PC-9 (cell line): ENCODE data around the gene RNF223. TPM values are rescaled to one million over a fixed set of nuclear protein-coding genes. Genes with fewer than 3 reads are reported as not detected.

Source experiments
- BruUV-seq: library from RNA; stranded (reverse); fragments of 400-500 nt; replicated peaks from 2 replicates; lab custom pipeline; 2021; lab: Mats Ljungman, UMichigan
- CTCF ChIA-PET: fragments of 300-600 bp; sonication (Branson Sonifier 250); formaldehyde crosslinking; loops from one replicate; lab custom pipeline; 2022; ENCODE audit warnings: antibody characterized with exemption; lab: Charles Lee
- POLR2A ChIA-PET: fragments of 300-600 bp; sonication (Branson Sonifier 250); formaldehyde crosslinking; loops from one replicate; lab custom pipeline; 2022; ENCODE audit warnings: antibody characterized with exemption; ENCODE audit not compliant: unreplicated experiment; lab: Charles Lee
- DNase-seq, 2 experiments: peaks; one replicate each; pipeline versions ENCODE4 v3.0.0 to v3.0.0-alpha.2; 2015 to 2022; ENCODE audit warnings: mixed read lengths in 1 of 2
- H2AFZ ChIP-seq: fragments of 200-600 bp; sonication (generic); 2 replicates; pipeline ENCODE4 v1.8.1; 2017; ENCODE audit warnings: antibody characterized with exemption
- H3F3A ChIP-seq: fragments of 200-600 bp; sonication (generic); 2 replicates; pipeline ENCODE4 v1.8.1; 2017; ENCODE audit warnings: antibody characterized with exemption, mild to moderate bottlenecking, low read depth; ENCODE audit not compliant: insufficient read depth
- H3K27ac ChIP-seq: fragments of 200-600 bp; sonication (generic); 2 replicates; pipeline ENCODE4 v1.6.1; 2016; ENCODE audit warnings: mixed run types
- H3K27me3 ChIP-seq: fragments of 200-600 bp; sonication (generic); 2 replicates; pipeline ENCODE4 v1.6.1; 2016; ENCODE audit warnings: low read depth, mixed run types; ENCODE audit not compliant: insufficient read depth
- H3K36me3 ChIP-seq: fragments of 200-600 bp; sonication (generic); 2 replicates; pipeline ENCODE4 v1.6.1; 2016; ENCODE audit warnings: low read depth, mixed run types
- H3K4me1 ChIP-seq: fragments of 200-600 bp; sonication (generic); replicated peaks from 2 replicates; pipeline ENCODE4 v1.6.1; 2016; ENCODE audit warnings: mixed run types; ENCODE audit not compliant: insufficient read depth
- H3K4me2 ChIP-seq: fragments of 200-600 bp; sonication (generic); 2 replicates; pipeline ENCODE4 v1.6.1; 2017; ENCODE audit warnings: mixed run types
- H3K4me3 ChIP-seq: fragments of 200-600 bp; sonication (generic); 2 replicates; pipeline ENCODE4 v1.6.1; 2016; ENCODE audit warnings: mixed run types
- H3K79me2 ChIP-seq: fragments of 200-600 bp; sonication (generic); 2 replicates; pipeline ENCODE4 v1.6.1; 2017; ENCODE audit warnings: low read depth, mixed run types
- H3K9me2 ChIP-seq: fragments of 200-600 bp; sonication (generic); 2 replicates; pipeline ENCODE4 v1.8.1; 2017; ENCODE audit warnings: mild to moderate bottlenecking; ENCODE audit not compliant: insufficient read depth
- H3K9me3 ChIP-seq: fragments of 200-600 bp; sonication (generic); 2 replicates; pipeline ENCODE4 v1.8.1; 2016; ENCODE audit warnings: low read depth; ENCODE audit not compliant: insufficient read depth
- H4K20me1 ChIP-seq: fragments of 200-600 bp; sonication (generic); 2 replicates; pipeline ENCODE4 v1.8.1; 2017; ENCODE audit not compliant: insufficient read depth
- EZH2 ChIP-seq: fragments of 200-600 bp; sonication (generic); IDR thresholded peaks from 2 replicates; pipeline ENCODE4 v1.8.0; 2017; ENCODE audit warnings: antibody characterized with exemption, low read depth
- intact Hi-C: fragments of 100-400 bp; cut with micrococcal nuclease; formaldehyde crosslinking; loops from one replicate; pipeline ENCODE4 v1.10.0; 2022; ENCODE audit not compliant: unreplicated experiment
- total RNA-seq: library from RNA; stranded (reverse); gene quantifications from 2 replicates; pipeline ENCODE4 v1.2.3, GENCODE V29; 2021
- TF ChIP-seq, protein P1 (sequence below): fragments of 200-600 bp; sonication (generic); conservative IDR thresholded peaks from 2 replicates; pipeline ENCODE4 v1.6.1; 2017; ENCODE audit warnings: mixed run types, antibody characterized with exemption, mild to moderate bottlenecking, moderate library complexity

Gene RNF223
- total RNA-seq, 1 experiment from 2014 or later = 3.6 TPM

DNA sequence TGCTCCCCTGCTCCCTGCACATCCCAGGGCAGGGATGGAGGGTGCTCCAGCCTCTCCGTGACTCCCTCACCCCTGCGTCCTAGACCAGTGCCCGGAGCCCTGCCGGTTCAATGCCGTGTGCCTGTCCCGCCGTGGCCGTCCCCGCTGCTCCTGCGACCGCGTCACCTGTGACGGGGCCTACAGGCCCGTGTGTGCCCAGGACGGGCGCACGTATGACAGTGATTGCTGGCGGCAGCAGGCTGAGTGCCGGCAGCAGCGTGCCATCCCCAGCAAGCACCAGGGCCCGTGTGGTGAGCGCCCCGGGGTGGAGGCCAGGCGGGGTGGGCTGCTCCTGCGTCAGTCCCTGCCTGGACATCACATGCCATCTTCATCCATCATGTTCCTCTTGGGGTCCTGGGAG lies 32.2 kb downstream of the RNF223 start:
- Histone ChIP-seq H3K9me3 (no peaks in the 10 kb centered on the region), H3K79me2 (no peaks in the 10 kb centered on the region), H3K9me2 (no peaks in the 10 kb centered on the region), H3K27me3 (no peaks in the 10 kb centered on the region), H3K36me3 (no peaks in the 10 kb centered on the region), H3K27ac (no peak overlapping the region), H2AFZ (no peak overlapping the region), H4K20me1 (peaks cover 51% of the 10 kb centered on the region), H3K4me1 (no peaks in the 10 kb centered on the region), H3K4me3 (no peak overlapping the region), H3K4me2 (no peak overlapping the region), H3F3A (peaks cover 9% of the 10 kb centered on the region; the same call in 1 of the 2 replicates)
- ChIA-PET POLR2A (no interaction called here), CTCF (no interaction called here)
- intact Hi-C loops = no loop called here
- no peak for TF ChIP-seq EZH2
- TF ChIP-seq, protein P1, sequence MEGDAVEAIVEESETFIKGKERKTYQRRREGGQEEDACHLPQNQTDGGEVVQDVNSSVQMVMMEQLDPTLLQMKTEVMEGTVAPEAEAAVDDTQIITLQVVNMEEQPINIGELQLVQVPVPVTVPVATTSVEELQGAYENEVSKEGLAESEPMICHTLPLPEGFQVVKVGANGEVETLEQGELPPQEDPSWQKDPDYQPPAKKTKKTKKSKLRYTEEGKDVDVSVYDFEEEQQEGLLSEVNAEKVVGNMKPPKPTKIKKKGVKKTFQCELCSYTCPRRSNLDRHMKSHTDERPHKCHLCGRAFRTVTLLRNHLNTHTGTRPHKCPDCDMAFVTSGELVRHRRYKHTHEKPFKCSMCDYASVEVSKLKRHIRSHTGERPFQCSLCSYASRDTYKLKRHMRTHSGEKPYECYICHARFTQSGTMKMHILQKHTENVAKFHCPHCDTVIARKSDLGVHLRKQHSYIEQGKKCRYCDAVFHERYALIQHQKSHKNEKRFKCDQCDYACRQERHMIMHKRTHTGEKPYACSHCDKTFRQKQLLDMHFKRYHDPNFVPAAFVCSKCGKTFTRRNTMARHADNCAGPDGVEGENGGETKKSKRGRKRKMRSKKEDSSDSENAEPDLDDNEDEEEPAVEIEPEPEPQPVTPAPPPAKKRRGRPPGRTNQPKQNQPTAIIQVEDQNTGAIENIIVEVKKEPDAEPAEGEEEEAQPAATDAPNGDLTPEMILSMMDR = no peak
- no TSS peak for BruUV-seq
- DNase-seq = no peak

DNA sequence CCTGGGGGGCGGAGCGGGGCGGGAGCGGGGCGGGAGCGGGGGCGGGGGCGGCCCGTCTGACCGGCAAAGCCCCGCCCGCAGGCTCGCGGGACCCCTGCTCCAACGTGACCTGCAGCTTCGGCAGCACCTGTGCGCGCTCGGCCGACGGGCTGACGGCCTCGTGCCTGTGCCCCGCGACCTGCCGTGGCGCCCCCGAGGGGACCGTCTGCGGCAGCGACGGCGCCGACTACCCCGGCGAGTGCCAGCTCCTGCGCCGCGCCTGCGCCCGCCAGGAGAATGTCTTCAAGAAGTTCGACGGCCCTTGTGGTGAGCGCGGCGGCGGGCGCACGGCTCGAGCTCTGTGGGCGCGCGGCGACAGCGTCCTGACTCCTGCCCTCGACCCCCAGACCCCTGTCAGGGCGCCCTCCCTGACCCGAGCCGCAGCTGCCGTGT lies 33.0 kb downstream of the RNF223 start:
- POLR2A ChIA-PET = no interaction called here
- H4K20me1 ChIP-seq = peaks cover 58% of the 10 kb centered on the region
- no peak for TF ChIP-seq EZH2
- TF ChIP-seq, protein P1 = no peak

DNA sequence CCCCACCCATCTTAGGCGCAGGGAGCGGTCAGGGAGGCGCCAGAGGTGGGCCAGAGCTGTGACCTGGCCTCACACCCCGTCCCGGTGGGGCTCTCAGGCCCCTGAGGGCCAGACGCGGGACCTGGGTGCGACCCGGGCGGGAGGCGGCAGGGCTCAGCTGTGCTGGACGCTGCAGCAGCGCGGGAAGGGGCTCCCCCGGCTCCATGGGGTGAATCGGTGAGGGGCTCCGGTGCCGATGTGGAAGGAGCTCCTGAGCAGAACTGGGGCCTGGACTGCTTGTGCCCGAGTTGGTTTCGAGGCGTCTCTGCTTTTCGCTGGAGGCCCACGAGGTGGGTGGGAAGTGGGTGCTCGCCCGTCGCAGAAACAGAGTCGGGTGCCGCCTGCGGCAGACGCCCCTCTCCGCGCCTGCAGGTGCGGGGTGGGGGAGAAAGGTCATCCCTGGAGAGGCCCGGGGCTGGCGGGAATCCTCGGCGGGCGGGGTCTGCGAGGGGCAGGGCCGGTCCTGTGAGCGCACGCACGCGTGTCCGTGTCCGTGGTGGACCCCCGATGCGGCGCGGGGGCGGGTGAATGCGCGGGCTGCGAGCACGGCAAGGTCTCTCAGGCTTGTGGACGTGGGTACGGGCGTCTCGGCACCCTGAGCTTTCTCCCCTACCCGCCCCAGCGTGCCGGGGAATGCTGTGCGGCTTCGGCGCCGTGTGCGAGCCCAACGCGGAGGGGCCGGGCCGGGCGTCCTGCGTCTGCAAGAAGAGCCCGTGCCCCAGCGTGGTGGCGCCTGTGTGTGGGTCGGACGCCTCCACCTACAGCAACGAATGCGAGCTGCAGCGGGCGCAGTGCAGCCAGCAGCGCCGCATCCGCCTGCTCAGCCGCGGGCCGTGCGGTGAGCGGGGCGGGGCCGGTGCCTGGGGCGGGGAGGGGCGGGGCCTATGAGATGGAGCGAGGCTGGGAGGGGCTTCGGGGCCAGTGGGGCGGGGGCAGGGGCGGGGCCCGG lies 33.8 kb downstream of the RNF223 start:
- H3K79me2 ChIP-seq = no peaks in the 10 kb centered on the region

More for the DNA sequence above, 33.0 kb downstream of the RNF223 start:
- H3F3A ChIP-seq = peaks cover 9% of the 10 kb centered on the region; the same call in 1 of the 2 replicates
- CTCF ChIA-PET = no interaction called here
- no TSS peak for BruUV-seq
- intact Hi-C loops = no loop called here
- H3K79me2 ChIP-seq = no peaks in the 10 kb centered on the region
- H3K4me1 ChIP-seq = no peaks in the 10 kb centered on the region
- no peaks in the 10 kb centered on the region for H3K36me3 ChIP-seq
- no peaks in the 10 kb centered on the region for H3K9me2 ChIP-seq
- no peak overlapping the region for H2AFZ ChIP-seq
- H3K27ac ChIP-seq = no peak overlapping the region
- H3K4me2 ChIP-seq = no peak overlapping the region
- H3K27me3 ChIP-seq = no peaks in the 10 kb centered on the region
- no peak for DNase-seq
- H3K9me3 ChIP-seq = no peaks in the 10 kb centered on the region
- no peak overlapping the region for H3K4me3 ChIP-seq

More for the DNA sequence above, 33.8 kb downstream of the RNF223 start:
- peaks cover 9% of the 10 kb centered on the region; the same call in 1 of the 2 replicates for H3F3A ChIP-seq
- no peaks in the 10 kb centered on the region for H3K9me3 ChIP-seq
- peaks cover 62% of the 10 kb centered on the region for H4K20me1 ChIP-seq
- no peak overlapping the region for H2AFZ ChIP-seq
- POLR2A ChIA-PET = no interaction called here
- no peak overlapping the region for H3K27ac ChIP-seq
- BruUV-seq = no TSS peak
- no peaks in the 10 kb centered on the region for H3K27me3 ChIP-seq
- TF ChIP-seq, protein P1 = no peak
- no peak for TF ChIP-seq EZH2
- H3K4me2 ChIP-seq = no peak overlapping the region
- intact Hi-C loops = no loop called here
- H3K4me3 ChIP-seq = no peak overlapping the region
- no peaks in the 10 kb centered on the region for H3K9me2 ChIP-seq
- no peaks in the 10 kb centered on the region for H3K4me1 ChIP-seq
- DNase-seq = peak in 1 of 2 experiments; percentile 53
- CTCF ChIA-PET = interaction anchor here (0.6 kb wide), 1 partner anchor 24 kb away, joined by 3 read pairs; no protein-coding TSS in a partner anchor
- H3K36me3 ChIP-seq = no peaks in the 10 kb centered on the region
